HG03442 (cell line): ENCODE results near the gene MIS18BP1.
"Not testable (repeated sequence)": the region's sequence is repeated elsewhere in the genome, so short reads cannot be mapped to it uniquely, and the experiment has no call there.

Experiments used
- ATAC-seq: cut with Tn5 transposase; IDR thresholded peaks from one replicate; pipeline ENCODE4 v1.9.1; 2021; ENCODE audit warnings: mild to moderate bottlenecking, moderate library complexity; ENCODE audit not compliant: unreplicated experiment

Gene MIS18BP1

GRCh38 chr14:45253070-45253753 is at the start of gene MIS18BP1:
MIS18BP1 (minus strand) TSS chr14:45253202; CDS start chr14:45247286, 5,916 bp downstream.
- ATAC-seq, result peak; percentile 75

DNA sequence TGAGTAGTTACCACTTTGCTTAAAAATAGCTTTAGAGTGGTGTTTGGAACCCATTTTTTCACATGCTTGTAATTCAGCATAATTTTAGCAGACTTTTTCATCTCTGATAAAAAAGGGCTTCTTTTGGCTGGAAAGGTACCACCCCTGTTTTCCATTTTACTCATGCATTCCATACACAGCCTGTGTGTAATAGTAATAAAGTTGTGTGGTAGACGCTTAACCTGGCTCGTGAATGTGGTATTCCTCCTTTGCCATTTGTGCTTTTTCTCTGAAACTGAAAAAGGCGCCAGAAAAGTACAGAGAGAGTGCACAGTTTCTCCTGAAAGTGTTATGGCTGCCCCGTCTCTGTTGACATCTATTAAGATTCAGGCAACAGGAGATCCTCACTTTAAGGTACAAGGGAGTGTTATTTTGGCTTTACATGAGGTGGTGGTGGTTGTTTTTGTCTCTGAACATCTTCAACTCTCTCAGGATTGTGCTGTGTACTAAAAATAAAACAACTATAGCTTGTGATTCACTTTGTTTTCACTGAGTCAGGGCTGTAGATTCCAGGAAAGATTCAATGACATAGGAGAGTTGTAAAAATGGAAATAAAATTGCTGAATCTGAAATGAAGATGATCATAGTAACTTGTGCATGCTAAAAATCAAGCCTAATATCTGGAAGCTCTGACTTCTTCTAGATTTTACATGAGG is 45.6 kb upstream of the MIS18BP1 start:
- ATAC-seq, result no peak

GRCh38 chr14:45294796-45295195 is 41.8 kb upstream of the MIS18BP1 start:
- not testable (repeated sequence) for ATAC-seq

DNA sequence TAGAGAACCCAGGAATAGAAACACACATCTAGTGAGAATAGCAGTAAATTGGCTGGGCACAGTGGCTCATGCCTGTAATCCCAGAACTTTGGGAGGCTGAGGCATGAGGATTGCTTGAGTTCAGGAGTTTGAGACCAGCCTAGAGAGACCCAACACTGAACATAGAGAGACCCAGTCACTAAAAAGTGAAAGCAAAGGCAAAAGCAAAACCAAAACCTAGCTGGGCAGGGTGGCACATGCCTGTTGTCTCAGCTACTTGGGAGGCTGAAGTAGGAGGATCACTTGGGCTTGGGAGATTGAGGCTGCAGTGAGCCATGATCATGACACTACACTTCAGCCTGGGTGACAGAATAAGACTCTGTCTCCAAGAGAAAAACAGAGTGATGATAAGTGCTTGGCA is 37.5 kb upstream of the MIS18BP1 start:
- ATAC-seq, result no peak

DNA sequence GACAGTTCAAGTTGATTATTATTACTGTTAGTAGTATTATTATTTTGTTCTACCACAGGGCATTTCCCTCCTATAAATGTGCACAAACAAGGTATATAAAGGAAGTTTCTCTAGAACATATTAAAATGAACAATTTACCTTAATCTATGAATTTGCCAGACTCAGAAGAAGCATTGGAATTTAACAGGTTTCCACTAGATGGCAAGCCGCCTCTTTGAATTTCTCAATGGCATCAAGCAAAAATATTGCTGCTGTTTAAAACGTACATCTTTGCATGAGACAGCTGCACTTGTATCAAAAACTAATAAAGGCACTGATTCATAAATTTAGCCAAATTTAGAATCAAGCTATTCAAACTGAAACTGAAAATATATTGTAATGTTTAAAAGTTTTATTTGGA is 34.6 kb upstream of the MIS18BP1 start:
- ATAC-seq, result no peak

DNA sequence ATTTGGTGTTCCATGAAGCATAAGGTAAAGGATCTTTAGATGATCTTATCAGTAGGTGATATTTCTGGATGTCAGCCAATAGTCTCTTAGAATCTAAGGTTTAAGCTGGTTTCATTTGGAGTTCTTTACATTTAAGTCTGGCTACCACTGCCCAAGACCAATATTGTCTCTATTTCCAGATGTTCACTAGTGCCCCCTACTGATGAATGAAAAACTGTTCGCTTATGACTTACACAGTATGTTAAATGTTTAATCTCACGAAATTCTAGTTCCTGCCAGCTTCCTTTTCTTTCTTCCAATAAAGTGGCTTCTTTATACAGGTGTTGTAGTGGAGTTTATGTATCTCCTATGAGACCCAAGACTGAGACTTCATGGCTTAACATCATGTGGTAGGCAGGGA is 31.8 kb upstream of the MIS18BP1 start:
- ATAC-seq, result no peak

- ATAC-seq, result not testable (repeated sequence)
These were observed 28.9 kb upstream of the MIS18BP1 start for GRCh38 chr14:45281731-45282400.

GRCh38 chr14:45271858-45272537 is 19.0 kb upstream of the MIS18BP1 start:
- ATAC-seq, result no peak

- no peak for ATAC-seq
These were observed 17.0 kb upstream of the MIS18BP1 start for GRCh38 chr14:45270031-45270430.

DNA sequence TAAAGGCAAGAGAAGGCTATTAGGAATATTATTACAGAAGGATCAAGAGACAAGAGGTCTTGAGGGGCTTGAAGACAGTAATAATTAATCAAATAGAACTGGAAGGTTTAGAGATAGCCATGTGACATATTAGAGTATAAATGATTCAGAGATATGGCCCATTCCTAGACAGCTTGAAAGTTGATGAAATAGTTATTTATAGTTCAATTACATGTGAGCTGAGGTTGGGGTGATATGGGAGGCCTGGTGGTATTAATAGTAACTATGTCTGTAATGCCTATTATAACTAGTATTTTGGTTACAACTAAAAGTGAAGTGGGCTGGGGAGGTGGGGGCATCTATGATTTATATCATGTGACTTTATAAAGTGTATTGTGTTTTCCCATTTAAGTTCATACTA is 14.1 kb upstream of the MIS18BP1 start:
- no peak for ATAC-seq

DNA sequence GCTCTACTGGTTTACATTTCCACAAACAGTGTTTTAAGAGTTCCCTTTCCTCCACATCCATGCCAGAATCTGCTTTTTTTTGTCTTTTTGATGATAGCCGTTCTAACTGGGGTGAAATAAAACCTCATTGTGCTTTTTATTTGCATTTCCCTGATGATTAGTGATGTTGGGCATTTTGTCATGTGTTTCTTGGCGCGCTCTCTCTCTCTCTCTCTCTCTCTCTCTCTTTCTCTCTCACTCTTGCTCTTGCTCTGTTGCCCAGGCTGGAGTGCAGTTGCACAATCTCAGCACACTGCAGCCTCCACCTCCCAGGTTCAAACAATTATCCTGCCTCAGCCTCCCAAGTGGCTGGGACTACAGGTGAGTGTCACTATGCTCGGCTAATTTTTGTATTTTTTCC is 9.6 kb upstream of the MIS18BP1 start:
- ATAC-seq, result no peak

DNA sequence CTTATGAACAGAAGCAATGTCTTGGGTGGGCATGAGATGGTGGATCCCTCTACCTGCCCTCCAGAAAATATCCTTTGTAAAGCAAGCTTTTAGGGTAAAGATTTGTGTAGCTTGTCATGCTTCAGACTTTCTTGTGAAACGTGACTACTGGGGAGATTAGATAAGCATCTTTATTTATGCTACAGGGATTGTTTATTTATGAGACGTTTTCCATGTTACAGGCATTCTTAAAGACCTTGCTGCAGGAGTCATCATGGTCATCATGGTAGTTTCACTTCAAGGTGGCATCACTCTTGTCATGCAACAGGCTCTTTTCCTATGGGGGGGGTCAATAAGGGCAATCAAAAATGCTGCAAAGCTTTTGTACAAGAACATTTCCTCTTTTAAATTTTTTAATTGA is 8.2 kb upstream of the MIS18BP1 start:
- no peak for ATAC-seq

DNA sequence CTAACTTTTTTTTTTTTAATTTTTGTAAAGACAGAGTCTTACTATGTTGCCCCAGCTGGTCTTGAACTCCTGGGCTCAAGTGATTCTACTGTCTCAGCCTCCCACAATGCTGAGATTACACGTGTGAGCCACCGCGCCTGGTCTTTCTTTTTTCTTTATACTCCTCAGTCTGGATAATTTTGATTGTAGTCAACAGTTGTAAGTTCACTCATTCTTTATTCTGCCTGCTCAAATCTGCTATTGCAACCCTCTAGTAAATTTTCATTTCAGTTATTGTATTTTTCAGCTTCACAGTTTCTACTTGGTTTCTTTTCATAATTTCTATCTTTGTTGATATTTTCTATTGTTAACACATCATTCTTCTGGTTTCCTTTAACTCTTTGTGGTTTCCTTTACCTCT is 5.8 kb upstream of the MIS18BP1 start:
- no peak for ATAC-seq

DNA sequence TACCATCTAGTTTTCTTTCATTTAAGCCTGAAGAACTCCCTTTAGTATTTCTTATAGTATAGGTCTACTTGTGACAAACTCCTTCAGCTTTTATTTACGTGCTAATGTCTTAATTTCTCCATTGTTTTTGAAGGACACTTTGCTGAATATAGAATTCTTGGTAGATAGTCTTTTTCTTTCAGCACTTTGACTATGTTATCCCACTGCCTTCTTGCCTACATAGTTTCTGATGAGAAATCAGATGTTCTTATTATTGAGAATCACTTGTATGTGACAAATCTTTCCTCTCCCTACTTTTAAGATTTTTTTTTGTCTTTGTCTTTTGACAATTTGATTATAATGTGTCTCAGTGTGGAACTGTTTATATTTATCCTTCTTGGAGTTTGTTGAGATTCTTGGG is 5.1 kb upstream of the MIS18BP1 start:
- ATAC-seq, result no peak

- no peak for ATAC-seq
These were observed 1.8 kb upstream of the MIS18BP1 start for GRCh38 chr14:45254771-45255170.

DNA sequence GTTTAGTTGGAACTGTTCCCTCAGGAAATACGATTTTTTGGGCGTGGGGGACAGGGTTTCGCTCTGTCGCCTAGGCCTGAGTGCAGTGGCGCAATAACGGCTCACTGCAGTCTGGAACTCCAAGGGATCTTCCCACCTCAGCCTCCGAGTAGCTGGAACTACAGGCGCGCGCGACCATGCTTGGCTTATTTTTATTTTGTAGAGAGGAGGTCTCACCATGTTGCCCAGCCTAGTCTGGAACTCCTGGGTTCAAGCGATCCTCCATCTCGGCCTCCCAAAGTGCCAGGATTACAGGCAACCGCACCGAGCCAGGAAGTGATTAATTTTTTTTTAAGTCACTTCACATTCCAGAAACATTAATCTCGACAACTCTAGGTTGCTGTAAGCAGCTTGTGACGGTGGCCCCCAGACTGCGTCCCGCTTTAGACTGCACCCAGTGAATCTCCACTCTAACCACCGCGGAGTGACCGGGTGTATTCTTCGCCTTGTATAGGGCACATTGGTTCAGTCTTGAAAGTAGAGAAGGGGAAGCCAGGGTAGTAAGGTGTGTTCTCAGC is 830 bp upstream of the MIS18BP1 start:
- no peak for ATAC-seq

- ATAC-seq, result no peak
These were observed 484 bp downstream of the MIS18BP1 start for GRCh38 chr14:45252366-45253069.

- peak; percentile 67 for ATAC-seq
These were observed 1.1 kb downstream of the MIS18BP1 start for GRCh38 chr14:45251912-45252311.

DNA sequence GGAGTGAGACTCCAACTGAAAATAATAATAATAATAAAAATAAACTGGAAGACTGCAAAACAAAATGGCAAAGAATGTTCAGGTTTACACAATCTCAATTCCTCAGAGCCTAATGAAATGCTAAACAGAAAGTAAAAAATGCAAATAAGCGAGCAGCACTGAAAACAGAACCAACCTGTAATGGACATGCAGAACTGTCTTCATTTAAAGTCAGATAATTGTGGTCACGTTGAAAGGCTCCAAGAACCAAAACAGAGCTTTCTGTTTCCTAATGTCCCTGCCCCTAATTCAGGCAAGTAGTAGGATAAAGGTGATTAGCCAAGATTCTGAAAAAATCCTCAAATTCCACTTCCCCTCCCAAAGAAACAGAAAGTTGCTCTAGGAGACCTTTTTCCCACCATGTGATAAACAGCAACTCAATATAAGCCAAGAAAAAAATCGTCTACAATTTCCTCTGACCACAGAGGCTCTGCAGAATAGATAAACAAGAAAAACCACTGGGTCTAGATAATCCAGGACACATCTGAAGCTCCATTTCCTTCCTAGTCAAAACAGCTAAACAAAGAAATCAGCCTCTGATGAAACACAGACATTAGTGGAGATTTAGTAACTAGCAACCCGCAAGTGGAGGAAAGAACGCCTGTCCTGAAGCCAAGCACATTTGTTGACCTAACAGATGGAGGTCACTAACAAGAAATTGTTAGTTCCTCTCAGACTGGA is 3.0 kb downstream of the MIS18BP1 start:
- ATAC-seq, result peak; percentile 20

GRCh38 chr14:45247427-45247826 is 5.6 kb downstream of the MIS18BP1 start:
- no peak for ATAC-seq
